WTC11 (cell line): ENCODE data around the gene MAP7. TPM values are rescaled to one million over a fixed set of nuclear protein-coding genes. Genes with fewer than 3 reads are reported as not detected.

ENCODE experiments used
- ATAC-seq: fragments of 200-7000 bp; cut with Tn5 transposase; 2 replicates; pipeline ENCODE4 v1.10.0; 2021; ENCODE audit warnings: mild to moderate bottlenecking, moderate library complexity
- CTCF ChIA-PET: fragments of 300-600 bp; sonication (Branson Sonifier 250); formaldehyde crosslinking; loops from one replicate; lab custom pipeline; 2021; ENCODE audit warnings: antibody characterized with exemption; lab: Charles Lee
- POLR2A ChIA-PET: fragments of 350-600 bp; sonication (Branson Sonifier 250); formaldehyde crosslinking; loops from one replicate; lab custom pipeline; 2021; ENCODE audit warnings: antibody characterized with exemption; lab: Charles Lee
- DNase-seq: peaks from one replicate; pipeline ENCODE4 v3.0.0; 2021; ENCODE audit warnings: low spot score
- H3K27ac Mint-ChIP-seq: 2 replicates; pipeline ENCODE4 v1.8.0; 2021; ENCODE audit warnings: mixed read lengths
- H3K27me3 Mint-ChIP-seq: 2 replicates; pipeline ENCODE4 v1.8.0; 2021; ENCODE audit warnings: low read depth, mild to moderate bottlenecking, moderate library complexity, mixed read lengths
- H3K36me3 Mint-ChIP-seq: 2 replicates; pipeline ENCODE4 v1.8.0; 2021; ENCODE audit warnings: mixed read lengths
- H3K4me1 Mint-ChIP-seq: 2 replicates; pipeline ENCODE4 v1.8.0; 2022; ENCODE audit warnings: mixed read lengths
- H3K4me3 Mint-ChIP-seq: 2 replicates; pipeline ENCODE4 v1.8.0; 2021; ENCODE audit warnings: mild to moderate bottlenecking, moderate library complexity, mixed read lengths
- H3K9me3 Mint-ChIP-seq: 2 replicates; pipeline ENCODE4 v1.8.0; 2021; ENCODE audit warnings: mixed read lengths
- E2F5 ChIP-seq: sonication (generic); formaldehyde crosslinking; IDR thresholded peaks from 2 replicates; pipeline ENCODE4 v1.8.1; 2022; ENCODE audit warnings: mild to moderate bottlenecking, moderate library complexity, missing genetic modification reagents
- EMX1 ChIP-seq: fragments of 250-450 bp; sonication (Bioruptor Pico); IDR thresholded peaks from 2 replicates; pipeline ENCODE4 v1.8.0; 2021; ENCODE audit warnings: mild to moderate bottlenecking
- HMGXB4 ChIP-seq: sonication (generic); formaldehyde crosslinking; IDR thresholded peaks from 2 replicates; pipeline ENCODE4 v1.8.1; 2023; ENCODE audit warnings: mild to moderate bottlenecking, moderate library complexity, missing genetic modification reagents
- IRF1 ChIP-seq: sonication (generic); formaldehyde crosslinking; IDR thresholded peaks from 2 replicates; pipeline ENCODE4 v1.8.0; 2023; ENCODE audit warnings: missing genetic modification reagents
- JUN ChIP-seq: sonication (generic); formaldehyde crosslinking; IDR thresholded peaks from 2 replicates; pipeline ENCODE4 v1.8.0; 2023; ENCODE audit warnings: mild to moderate bottlenecking, missing genetic modification reagents
- KAT7 ChIP-seq: sonication (generic); formaldehyde crosslinking; IDR thresholded peaks from 2 replicates; pipeline ENCODE4 v1.8.1; 2023; ENCODE audit warnings: missing genetic modification reagents, mild to moderate bottlenecking, borderline replicate concordance
- NFATC4 ChIP-seq: fragments of 250-450 bp; sonication (Bioruptor Pico); IDR thresholded peaks from 2 replicates; pipeline ENCODE4 v1.9.0; 2021; ENCODE audit warnings: mild to moderate bottlenecking
- NR3C1 ChIP-seq: sonication (generic); formaldehyde crosslinking; conservative IDR thresholded peaks from 2 replicates; pipeline ENCODE4 v1.8.1; 2023; ENCODE audit warnings: low read depth, mild to moderate bottlenecking, missing genetic modification reagents
- SOX15 ChIP-seq: fragments of 250-450 bp; sonication (Bioruptor Pico); IDR thresholded peaks from 2 replicates; pipeline ENCODE4 v1.9.0; 2021; ENCODE audit warnings: mild to moderate bottlenecking
- TCF7 ChIP-seq: sonication (generic); formaldehyde crosslinking; IDR thresholded peaks from 2 replicates; pipeline ENCODE4 v1.8.0; 2022; ENCODE audit warnings: mild to moderate bottlenecking, low read depth, missing genetic modification reagents, moderate library complexity
- TEAD4 ChIP-seq: sonication (generic); formaldehyde crosslinking; IDR thresholded peaks from 2 replicates; pipeline ENCODE4 v1.8.0; 2022; ENCODE audit warnings: mild to moderate bottlenecking, missing genetic modification reagents
- TP53 ChIP-seq: sonication (generic); formaldehyde crosslinking; IDR thresholded peaks from 2 replicates; pipeline ENCODE4 v1.8.1; 2023; ENCODE audit warnings: mild to moderate bottlenecking, missing genetic modification reagents
- ZNF138 ChIP-seq: sonication (generic); formaldehyde crosslinking; conservative IDR thresholded peaks from 2 replicates; pipeline ENCODE4 v1.8.1; 2022; ENCODE audit warnings: mild to moderate bottlenecking, moderate library complexity, missing genetic modification reagents
- ZNF219 ChIP-seq: sonication (generic); formaldehyde crosslinking; IDR thresholded peaks from 2 replicates; pipeline ENCODE4 v1.8.0; 2023; ENCODE audit warnings: missing genetic modification reagents, mild to moderate bottlenecking, borderline replicate concordance
- ZNF232 ChIP-seq: sonication (generic); formaldehyde crosslinking; IDR thresholded peaks from 2 replicates; pipeline ENCODE4 v1.8.0; 2022; ENCODE audit warnings: mild to moderate bottlenecking, missing genetic modification reagents
- total RNA-seq: library from RNA; stranded (reverse); gene quantifications from 3 replicates; pipeline ENCODE4 v1.2.3, GENCODE V29; 2021
- TF ChIP-seq, protein P1 (sequence below): sonication (generic); formaldehyde crosslinking; IDR thresholded peaks from 2 replicates; pipeline ENCODE4 v1.8.0; 2022; ENCODE audit warnings: mild to moderate bottlenecking, missing genetic modification reagents
- TF ChIP-seq, protein P2 (sequence below): sonication (generic); formaldehyde crosslinking; IDR thresholded peaks from 2 replicates; pipeline ENCODE4 v1.8.0; 2023; ENCODE audit warnings: missing genetic modification reagents, mild to moderate bottlenecking, borderline replicate concordance
- TF ChIP-seq, protein P3 (sequence below): sonication (generic); formaldehyde crosslinking; IDR thresholded peaks from 2 replicates; pipeline ENCODE4 v1.8.1; 2022; ENCODE audit warnings: low read depth, mild to moderate bottlenecking, moderate library complexity, missing genetic modification reagents, borderline replicate concordance
- TF ChIP-seq, protein P4 (sequence below): sonication (generic); formaldehyde crosslinking; IDR thresholded peaks from 2 replicates; pipeline ENCODE4 v1.8.0; 2022; ENCODE audit warnings: mild to moderate bottlenecking, missing genetic modification reagents

The MAP7 gene
- total RNA-seq, 1 experiment from 2014 or later, result 56.6 TPM

- no peak for TF ChIP-seq SOX15 (CRISPR knock-in tag)
- TF ChIP-seq IRF1 (CRISPR knock-in tag), result no peak
- no peak for TF ChIP-seq NR3C1 (CRISPR knock-in tag)
- no peak for TF ChIP-seq ZNF232 (CRISPR knock-in tag)
- TF ChIP-seq ZNF219 (CRISPR knock-in tag), result no peak
- TF ChIP-seq, protein P1, sequence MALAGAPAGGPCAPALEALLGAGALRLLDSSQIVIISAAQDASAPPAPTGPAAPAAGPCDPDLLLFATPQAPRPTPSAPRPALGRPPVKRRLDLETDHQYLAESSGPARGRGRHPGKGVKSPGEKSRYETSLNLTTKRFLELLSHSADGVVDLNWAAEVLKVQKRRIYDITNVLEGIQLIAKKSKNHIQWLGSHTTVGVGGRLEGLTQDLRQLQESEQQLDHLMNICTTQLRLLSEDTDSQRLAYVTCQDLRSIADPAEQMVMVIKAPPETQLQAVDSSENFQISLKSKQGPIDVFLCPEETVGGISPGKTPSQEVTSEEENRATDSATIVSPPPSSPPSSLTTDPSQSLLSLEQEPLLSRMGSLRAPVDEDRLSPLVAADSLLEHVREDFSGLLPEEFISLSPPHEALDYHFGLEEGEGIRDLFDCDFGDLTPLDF (CRISPR knock-in tag), result no peak
- TF ChIP-seq NFATC4 (CRISPR knock-in tag), result no peak
- TF ChIP-seq, protein P2, sequence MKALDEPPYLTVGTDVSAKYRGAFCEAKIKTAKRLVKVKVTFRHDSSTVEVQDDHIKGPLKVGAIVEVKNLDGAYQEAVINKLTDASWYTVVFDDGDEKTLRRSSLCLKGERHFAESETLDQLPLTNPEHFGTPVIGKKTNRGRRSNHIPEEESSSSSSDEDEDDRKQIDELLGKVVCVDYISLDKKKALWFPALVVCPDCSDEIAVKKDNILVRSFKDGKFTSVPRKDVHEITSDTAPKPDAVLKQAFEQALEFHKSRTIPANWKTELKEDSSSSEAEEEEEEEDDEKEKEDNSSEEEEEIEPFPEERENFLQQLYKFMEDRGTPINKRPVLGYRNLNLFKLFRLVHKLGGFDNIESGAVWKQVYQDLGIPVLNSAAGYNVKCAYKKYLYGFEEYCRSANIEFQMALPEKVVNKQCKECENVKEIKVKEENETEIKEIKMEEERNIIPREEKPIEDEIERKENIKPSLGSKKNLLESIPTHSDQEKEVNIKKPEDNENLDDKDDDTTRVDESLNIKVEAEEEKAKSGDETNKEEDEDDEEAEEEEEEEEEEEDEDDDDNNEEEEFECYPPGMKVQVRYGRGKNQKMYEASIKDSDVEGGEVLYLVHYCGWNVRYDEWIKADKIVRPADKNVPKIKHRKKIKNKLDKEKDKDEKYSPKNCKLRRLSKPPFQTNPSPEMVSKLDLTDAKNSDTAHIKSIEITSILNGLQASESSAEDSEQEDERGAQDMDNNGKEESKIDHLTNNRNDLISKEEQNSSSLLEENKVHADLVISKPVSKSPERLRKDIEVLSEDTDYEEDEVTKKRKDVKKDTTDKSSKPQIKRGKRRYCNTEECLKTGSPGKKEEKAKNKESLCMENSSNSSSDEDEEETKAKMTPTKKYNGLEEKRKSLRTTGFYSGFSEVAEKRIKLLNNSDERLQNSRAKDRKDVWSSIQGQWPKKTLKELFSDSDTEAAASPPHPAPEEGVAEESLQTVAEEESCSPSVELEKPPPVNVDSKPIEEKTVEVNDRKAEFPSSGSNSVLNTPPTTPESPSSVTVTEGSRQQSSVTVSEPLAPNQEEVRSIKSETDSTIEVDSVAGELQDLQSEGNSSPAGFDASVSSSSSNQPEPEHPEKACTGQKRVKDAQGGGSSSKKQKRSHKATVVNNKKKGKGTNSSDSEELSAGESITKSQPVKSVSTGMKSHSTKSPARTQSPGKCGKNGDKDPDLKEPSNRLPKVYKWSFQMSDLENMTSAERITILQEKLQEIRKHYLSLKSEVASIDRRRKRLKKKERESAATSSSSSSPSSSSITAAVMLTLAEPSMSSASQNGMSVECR (CRISPR knock-in tag), result no peak
- no peak for TF ChIP-seq HMGXB4 (CRISPR knock-in tag)
These were observed 219.6 kb downstream of the MAP7 start (continued) for GRCh38 chr6:136330634-136331033.

DNA sequence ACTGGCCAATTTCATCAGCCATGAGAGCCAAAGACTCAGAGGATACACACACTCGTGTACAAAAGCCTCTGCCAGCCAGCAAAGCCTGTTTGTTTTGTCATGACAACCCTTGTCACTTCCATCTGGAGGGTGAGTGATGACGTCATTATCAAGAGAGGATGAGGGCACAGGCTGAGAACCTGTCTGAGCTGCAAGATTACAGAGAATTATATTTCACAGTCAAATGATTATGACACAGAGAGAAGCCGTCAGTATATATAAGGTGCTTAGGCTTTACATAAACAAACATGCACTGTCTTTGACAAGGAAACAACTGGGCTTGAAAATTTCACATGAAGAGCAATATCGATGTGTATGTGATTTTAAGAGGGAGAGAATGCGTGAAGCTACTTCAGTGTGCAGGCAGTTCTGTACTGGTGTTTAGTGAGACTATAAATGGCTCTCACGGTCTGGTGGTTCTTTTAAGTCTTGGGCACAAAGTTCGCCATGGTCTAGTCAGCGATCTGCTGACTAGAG lies 224.1 kb downstream of the MAP7 start:
- H3K27me3 Mint-ChIP-seq, result no peaks in the 10 kb centered on the region
- no peak overlapping the region for H3K27ac Mint-ChIP-seq
- ChIA-PET CTCF (interaction anchor here (1.6 to 2.0 kb wide), 2 partner anchors 9 to 224 kb away, joined by 5 to 6 read pairs; partner anchors contain the start of gene MAP7), POLR2A (no interaction called here)
- no peaks in the 10 kb centered on the region for H3K36me3 Mint-ChIP-seq
- TF ChIP-seq TCF7 (CRISPR knock-in tag), result no peak
- TF ChIP-seq, protein P3, sequence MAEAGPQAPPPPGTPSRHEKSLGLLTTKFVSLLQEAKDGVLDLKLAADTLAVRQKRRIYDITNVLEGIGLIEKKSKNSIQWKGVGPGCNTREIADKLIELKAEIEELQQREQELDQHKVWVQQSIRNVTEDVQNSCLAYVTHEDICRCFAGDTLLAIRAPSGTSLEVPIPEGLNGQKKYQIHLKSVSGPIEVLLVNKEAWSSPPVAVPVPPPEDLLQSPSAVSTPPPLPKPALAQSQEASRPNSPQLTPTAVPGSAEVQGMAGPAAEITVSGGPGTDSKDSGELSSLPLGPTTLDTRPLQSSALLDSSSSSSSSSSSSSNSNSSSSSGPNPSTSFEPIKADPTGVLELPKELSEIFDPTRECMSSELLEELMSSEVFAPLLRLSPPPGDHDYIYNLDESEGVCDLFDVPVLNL (CRISPR knock-in tag), result no peak
- TF ChIP-seq EMX1 (CRISPR knock-in tag), result no peak
- TF ChIP-seq KAT7 (CRISPR knock-in tag), result no peak
- no peak for TF ChIP-seq E2F5 (CRISPR knock-in tag)
- no peak for TF ChIP-seq ZNF138 (CRISPR knock-in tag)
- no peak for TF ChIP-seq TEAD4 (CRISPR knock-in tag)
- no peak for TF ChIP-seq JUN (CRISPR knock-in tag)
- TF ChIP-seq TP53, result no peak
- TF ChIP-seq, protein P4, sequence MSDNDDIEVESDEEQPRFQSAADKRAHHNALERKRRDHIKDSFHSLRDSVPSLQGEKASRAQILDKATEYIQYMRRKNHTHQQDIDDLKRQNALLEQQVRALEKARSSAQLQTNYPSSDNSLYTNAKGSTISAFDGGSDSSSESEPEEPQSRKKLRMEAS (CRISPR knock-in tag), result no peak
- TF ChIP-seq, protein P2 (CRISPR knock-in tag), result no peak
- H3K4me3 Mint-ChIP-seq, result no peak overlapping the region
- no peaks in the 10 kb centered on the region for H3K9me3 Mint-ChIP-seq
- no peak for ATAC-seq
- H3K4me1 Mint-ChIP-seq, result no peaks in the 10 kb centered on the region
- no peak for DNase-seq
